Measurements from ENCODE around the gene GABPB2. TPM values are rescaled to one million over a fixed set of nuclear protein-coding genes. Genes with fewer than 3 reads are reported as not detected.
A peak's percentile ranks its signal among the peaks of the same experiment; 100 is the strongest.

GABPB2 gene
- total and polyA plus RNA-seq, 2 experiments from 2014 or later = 1.1 to 2.6 TPM

DNA sequence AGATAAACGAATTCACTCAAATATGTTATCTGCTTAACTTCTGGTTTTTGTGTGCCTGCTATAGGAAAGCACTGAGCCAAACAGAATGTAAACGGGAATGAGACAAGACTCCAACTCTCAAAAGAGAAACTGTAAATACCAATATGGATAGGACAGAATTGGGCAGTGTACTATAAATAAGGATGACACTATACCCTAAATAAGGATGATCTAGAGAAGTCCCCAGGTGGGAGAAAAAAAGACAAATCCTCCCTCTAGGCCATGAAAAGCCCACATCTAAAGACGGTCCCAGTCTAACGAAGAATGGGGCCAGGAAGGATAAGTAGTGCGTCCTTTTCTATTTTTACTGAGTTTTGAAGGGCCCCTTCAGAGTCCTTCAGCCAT lies 1.5 kb upstream of the GABPB2 start:
- Histone ChIP-seq H3F3A (replicated peaks; ENCODE audit: low read depth) (peaks cover 28% of the 10 kb centered on the region), H4K20me1 (replicated peaks; ENCODE audit: insufficient read depth) (no peaks in the 10 kb centered on the region), H3K36me3 (ENCODE audit: insufficient read depth) (0 out of 2 replicates have a peak, but pooled peaks cover 2% of the 10 kb centered on the region), H3K9me2 (ENCODE audit: insufficient read depth) (no peaks in the 10 kb centered on the region), H3K4me2 (peak overlapping the region; percentile 95; the same call in 1 of the 2 replicates), H3K4me1 (ENCODE audit: insufficient read depth) (peaks cover 6% of the 10 kb centered on the region; the same call in 1 of the 2 replicates), H3K79me2 (replicated peaks; ENCODE audit: insufficient read depth) (peaks cover 21% of the 10 kb centered on the region), H3K27me3 (ENCODE audit: insufficient read depth) (no peaks in the 10 kb centered on the region), H3K4me3 (0 out of 2 replicates have a peak overlapping the region, but pooled peaks have one; percentile 92), H3K27ac (ENCODE audit: low read depth) (peak overlapping the region; percentile 99; the same call in 1 of the 2 replicates), H2AFZ (no peak overlapping the region)
- Mint-ChIP-seq H3K4me1 (peaks cover 14% of the 10 kb centered on the region), H3K36me3 (ENCODE audit: low read depth) (peaks cover 32% of the 10 kb centered on the region), H3K4me3 (peak overlapping the region; percentile 97), H3K9me3 (no peaks in the 10 kb centered on the region), H3K27me3 (ENCODE audit: insufficient read depth, low read depth, poor library complexity) (peaks cover 13% of the 10 kb centered on the region), H3K27ac (no peak overlapping the region)
- no peak for TF ChIP-seq POLR2AphosphoS5 (IDR thresholded peaks at IDR 0.05; ENCODE audit: low read depth)
- TF ChIP-seq EZH2 (IDR thresholded peaks at IDR 0.05; ENCODE audit: low read depth, unreplicated experiment) = no peak
- TF ChIP-seq, protein P1, sequence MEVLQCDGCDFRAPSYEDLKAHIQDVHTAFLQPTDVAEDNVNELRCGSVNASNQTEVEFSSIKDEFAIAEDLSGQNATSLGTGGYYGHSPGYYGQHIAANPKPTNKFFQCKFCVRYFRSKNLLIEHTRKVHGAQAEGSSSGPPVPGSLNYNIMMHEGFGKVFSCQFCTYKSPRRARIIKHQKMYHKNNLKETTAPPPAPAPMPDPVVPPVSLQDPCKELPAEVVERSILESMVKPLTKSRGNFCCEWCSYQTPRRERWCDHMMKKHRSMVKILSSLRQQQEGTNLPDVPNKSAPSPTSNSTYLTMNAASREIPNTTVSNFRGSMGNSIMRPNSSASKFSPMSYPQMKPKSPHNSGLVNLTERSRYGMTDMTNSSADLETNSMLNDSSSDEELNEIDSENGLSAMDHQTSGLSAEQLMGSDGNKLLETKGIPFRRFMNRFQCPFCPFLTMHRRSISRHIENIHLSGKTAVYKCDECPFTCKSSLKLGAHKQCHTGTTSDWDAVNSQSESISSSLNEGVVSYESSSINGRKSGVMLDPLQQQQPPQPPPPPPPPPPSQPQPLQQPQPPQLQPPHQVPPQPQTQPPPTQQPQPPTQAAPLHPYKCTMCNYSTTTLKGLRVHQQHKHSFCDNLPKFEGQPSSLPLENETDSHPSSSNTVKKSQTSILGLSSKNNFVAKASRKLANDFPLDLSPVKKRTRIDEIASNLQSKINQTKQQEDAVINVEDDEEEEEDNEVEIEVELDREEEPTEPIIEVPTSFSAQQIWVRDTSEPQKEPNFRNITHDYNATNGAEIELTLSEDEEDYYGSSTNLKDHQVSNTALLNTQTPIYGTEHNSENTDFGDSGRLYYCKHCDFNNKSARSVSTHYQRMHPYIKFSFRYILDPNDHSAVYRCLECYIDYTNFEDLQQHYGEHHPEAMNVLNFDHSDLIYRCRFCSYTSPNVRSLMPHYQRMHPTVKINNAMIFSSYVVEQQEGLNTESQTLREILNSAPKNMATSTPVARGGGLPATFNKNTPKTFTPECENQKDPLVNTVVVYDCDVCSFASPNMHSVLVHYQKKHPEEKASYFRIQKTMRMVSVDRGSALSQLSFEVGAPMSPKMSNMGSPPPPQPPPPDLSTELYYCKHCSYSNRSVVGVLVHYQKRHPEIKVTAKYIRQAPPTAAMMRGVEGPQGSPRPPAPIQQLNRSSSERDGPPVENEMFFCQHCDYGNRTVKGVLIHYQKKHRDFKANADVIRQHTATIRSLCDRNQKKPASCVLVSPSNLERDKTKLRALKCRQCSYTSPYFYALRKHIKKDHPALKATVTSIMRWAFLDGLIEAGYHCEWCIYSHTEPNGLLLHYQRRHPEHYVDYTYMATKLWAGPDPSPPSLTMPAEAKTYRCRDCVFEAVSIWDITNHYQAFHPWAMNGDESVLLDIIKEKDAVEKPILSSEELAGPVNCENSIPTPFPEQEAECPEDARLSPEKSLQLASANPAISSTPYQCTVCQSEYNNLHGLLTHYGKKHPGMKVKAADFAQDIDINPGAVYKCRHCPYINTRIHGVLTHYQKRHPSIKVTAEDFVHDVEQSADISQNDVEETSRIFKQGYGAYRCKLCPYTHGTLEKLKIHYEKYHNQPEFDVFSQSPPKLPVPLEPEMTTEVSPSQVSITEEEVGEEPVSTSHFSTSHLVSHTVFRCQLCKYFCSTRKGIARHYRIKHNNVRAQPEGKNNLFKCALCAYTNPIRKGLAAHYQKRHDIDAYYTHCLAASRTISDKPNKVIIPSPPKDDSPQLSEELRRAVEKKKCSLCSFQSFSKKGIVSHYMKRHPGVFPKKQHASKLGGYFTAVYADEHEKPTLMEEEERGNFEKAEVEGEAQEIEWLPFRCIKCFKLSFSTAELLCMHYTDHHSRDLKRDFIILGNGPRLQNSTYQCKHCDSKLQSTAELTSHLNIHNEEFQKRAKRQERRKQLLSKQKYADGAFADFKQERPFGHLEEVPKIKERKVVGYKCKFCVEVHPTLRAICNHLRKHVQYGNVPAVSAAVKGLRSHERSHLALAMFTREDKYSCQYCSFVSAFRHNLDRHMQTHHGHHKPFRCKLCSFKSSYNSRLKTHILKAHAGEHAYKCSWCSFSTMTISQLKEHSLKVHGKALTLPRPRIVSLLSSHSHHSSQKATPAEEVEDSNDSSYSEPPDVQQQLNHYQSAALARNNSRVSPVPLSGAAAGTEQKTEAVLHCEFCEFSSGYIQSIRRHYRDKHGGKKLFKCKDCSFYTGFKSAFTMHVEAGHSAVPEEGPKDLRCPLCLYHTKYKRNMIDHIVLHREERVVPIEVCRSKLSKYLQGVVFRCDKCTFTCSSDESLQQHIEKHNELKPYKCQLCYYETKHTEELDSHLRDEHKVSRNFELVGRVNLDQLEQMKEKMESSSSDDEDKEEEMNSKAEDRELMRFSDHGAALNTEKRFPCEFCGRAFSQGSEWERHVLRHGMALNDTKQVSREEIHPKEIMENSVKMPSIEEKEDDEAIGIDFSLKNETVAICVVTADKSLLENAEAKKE (CRISPR knock-in tag; IDR thresholded peaks at IDR 0.05) = no peak
- TF ChIP-seq NANOG (IDR thresholded peaks at IDR 0.05; ENCODE audit: borderline replicate concordance) = no peak
- TF ChIP-seq ZNF114 (CRISPR knock-in tag; IDR thresholded peaks at IDR 0.05) = no peak
- TF ChIP-seq EZH2phosphoT487 (IDR thresholded peaks at IDR 0.05; ENCODE audit: unreplicated experiment) = no peak
- no peak for TF ChIP-seq STAT1 (IDR thresholded peaks at IDR 0.05; ENCODE audit: unreplicated experiment)
- no peak for TF ChIP-seq CREB1 (CRISPR knock-in tag; IDR thresholded peaks at IDR 0.05; ENCODE audit: low read depth)
- TF ChIP-seq JUNB (IDR thresholded peaks at IDR 0.05; ENCODE audit: unreplicated experiment) = no peak
- TF ChIP-seq, protein P2, sequence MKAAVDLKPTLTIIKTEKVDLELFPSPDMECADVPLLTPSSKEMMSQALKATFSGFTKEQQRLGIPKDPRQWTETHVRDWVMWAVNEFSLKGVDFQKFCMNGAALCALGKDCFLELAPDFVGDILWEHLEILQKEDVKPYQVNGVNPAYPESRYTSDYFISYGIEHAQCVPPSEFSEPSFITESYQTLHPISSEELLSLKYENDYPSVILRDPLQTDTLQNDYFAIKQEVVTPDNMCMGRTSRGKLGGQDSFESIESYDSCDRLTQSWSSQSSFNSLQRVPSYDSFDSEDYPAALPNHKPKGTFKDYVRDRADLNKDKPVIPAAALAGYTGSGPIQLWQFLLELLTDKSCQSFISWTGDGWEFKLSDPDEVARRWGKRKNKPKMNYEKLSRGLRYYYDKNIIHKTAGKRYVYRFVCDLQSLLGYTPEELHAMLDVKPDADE (IDR thresholded peaks at IDR 0.05) = no peak
- TF ChIP-seq, protein P3, sequence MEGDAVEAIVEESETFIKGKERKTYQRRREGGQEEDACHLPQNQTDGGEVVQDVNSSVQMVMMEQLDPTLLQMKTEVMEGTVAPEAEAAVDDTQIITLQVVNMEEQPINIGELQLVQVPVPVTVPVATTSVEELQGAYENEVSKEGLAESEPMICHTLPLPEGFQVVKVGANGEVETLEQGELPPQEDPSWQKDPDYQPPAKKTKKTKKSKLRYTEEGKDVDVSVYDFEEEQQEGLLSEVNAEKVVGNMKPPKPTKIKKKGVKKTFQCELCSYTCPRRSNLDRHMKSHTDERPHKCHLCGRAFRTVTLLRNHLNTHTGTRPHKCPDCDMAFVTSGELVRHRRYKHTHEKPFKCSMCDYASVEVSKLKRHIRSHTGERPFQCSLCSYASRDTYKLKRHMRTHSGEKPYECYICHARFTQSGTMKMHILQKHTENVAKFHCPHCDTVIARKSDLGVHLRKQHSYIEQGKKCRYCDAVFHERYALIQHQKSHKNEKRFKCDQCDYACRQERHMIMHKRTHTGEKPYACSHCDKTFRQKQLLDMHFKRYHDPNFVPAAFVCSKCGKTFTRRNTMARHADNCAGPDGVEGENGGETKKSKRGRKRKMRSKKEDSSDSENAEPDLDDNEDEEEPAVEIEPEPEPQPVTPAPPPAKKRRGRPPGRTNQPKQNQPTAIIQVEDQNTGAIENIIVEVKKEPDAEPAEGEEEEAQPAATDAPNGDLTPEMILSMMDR (conservative IDR thresholded peaks at IDR 0.05; ENCODE audit: low read depth in 2 of 2) = no peak
- TF ChIP-seq, protein P4, sequence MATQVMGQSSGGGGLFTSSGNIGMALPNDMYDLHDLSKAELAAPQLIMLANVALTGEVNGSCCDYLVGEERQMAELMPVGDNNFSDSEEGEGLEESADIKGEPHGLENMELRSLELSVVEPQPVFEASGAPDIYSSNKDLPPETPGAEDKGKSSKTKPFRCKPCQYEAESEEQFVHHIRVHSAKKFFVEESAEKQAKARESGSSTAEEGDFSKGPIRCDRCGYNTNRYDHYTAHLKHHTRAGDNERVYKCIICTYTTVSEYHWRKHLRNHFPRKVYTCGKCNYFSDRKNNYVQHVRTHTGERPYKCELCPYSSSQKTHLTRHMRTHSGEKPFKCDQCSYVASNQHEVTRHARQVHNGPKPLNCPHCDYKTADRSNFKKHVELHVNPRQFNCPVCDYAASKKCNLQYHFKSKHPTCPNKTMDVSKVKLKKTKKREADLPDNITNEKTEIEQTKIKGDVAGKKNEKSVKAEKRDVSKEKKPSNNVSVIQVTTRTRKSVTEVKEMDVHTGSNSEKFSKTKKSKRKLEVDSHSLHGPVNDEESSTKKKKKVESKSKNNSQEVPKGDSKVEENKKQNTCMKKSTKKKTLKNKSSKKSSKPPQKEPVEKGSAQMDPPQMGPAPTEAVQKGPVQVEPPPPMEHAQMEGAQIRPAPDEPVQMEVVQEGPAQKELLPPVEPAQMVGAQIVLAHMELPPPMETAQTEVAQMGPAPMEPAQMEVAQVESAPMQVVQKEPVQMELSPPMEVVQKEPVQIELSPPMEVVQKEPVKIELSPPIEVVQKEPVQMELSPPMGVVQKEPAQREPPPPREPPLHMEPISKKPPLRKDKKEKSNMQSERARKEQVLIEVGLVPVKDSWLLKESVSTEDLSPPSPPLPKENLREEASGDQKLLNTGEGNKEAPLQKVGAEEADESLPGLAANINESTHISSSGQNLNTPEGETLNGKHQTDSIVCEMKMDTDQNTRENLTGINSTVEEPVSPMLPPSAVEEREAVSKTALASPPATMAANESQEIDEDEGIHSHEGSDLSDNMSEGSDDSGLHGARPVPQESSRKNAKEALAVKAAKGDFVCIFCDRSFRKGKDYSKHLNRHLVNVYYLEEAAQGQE (IDR thresholded peaks at IDR 0.05; ENCODE audit: unreplicated experiment) = no peak
- no peak for TF ChIP-seq ZNF331 (CRISPR knock-in tag; IDR thresholded peaks at IDR 0.05; ENCODE audit: low read depth)
- no peak for DNase-seq (ENCODE audit: low spot score)
- no peak for ATAC-seq

All from GM23338 (cell line).